Fibroblast of skin of right quadriceps (primary cell): ENCODE data around the gene PROX1.
A peak's percentile ranks its signal among the peaks of the same experiment; 100 is the strongest.

Experiments used
- DNase-seq: peaks from one replicate; pipeline ENCODE4 v3.0.0-alpha.2; 2013

The PROX1 gene, protein sequence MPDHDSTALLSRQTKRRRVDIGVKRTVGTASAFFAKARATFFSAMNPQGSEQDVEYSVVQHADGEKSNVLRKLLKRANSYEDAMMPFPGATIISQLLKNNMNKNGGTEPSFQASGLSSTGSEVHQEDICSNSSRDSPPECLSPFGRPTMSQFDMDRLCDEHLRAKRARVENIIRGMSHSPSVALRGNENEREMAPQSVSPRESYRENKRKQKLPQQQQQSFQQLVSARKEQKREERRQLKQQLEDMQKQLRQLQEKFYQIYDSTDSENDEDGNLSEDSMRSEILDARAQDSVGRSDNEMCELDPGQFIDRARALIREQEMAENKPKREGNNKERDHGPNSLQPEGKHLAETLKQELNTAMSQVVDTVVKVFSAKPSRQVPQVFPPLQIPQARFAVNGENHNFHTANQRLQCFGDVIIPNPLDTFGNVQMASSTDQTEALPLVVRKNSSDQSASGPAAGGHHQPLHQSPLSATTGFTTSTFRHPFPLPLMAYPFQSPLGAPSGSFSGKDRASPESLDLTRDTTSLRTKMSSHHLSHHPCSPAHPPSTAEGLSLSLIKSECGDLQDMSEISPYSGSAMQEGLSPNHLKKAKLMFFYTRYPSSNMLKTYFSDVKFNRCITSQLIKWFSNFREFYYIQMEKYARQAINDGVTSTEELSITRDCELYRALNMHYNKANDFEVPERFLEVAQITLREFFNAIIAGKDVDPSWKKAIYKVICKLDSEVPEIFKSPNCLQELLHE

DNA sequence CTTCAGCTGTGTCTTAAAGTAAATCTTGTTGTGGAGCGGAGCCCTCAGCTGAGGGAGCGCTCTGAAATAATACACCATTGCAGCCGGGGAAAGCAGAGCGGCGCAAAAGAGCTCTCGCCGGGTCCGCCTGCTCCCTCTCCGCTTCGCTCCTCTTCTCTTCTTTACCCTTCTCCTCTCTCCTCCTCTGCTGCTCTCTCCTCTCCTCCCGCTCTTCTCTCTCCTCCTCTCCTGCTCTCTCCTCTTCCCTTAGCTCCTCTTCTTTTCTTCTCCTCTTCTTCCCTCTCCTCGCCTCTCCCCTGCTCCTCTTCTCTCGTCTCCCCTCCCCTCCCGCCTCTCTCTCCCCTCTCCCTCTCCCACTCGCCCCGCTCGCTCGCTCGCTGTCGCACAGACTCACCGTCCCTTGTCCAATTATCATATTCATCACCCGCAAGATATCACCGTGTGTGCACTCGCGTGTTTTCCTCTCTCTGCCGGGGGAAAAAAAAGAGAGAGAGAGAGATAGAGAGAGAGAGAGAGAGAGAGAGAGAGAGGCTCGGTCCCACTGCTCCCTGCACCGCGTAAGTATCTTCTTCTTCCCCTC, at the start of gene PROX1:
Gene PROX1 (plus strand): TSS at position 47 of the 580 bp plus-strand sequence. CDS start 8,563 bp downstream, outside the sequence.
- peak; percentile 88 for DNase-seq

DNA sequence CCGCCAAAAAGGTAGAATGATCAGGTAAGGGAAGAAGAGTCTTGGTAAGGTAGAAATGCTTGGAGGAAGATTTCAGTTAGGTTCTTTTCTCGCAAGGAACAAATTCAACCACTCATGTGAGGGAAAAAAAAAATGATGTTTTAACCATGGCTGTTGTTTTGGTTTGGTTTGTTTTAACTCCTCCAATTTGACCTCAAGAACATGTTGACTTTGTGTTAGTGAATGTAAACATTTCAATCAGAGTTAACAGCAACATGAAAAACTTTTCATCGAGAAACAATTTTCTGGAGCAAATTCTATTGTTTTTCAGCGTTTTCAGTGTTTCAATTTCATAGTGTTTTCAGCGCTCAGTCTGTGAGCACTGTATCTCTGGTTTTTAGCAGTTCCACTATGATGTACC, 49.0 kb upstream of the PROX1 start:
- DNase-seq, result no peak

DNA sequence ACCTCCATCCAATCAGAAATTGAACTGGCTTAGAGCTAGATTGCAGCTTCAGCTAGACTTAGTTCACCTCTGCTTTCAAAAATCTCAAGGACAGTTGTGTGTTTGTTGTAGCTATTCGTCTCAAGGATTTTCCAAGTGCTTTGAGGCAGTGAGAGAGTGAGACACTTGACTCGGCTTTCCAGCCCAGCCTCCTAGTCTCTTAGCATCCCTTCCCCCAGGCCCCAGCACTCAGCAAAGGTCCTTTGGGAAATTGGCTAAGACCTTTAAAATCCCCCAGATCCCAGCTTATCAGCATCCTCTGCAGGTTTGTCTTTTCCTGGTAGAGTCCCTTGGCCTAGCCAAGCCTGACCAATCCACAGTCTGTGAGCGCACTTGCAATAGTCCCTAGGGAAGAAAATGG, 47.9 kb upstream of the PROX1 start:
- DNase-seq, result no peak

DNA sequence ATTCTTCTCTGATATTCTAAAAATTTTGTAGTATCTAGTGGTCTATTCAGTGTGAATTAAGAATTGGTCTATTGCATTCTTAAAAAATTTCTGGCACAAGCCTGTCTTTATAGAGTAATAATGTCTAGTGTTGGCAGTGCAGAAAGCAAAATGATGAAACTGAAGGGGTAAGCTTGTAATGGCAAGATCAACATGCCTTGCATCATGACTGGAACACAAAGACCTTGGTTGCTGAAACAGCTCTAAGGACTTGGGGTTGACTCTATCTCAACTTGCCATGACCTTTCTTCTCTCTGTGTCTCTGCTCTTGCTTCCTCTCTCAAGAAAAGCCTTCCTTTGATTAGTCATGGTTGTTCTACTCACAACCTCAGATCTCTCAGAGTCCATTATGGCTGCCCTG, 46.8 kb upstream of the PROX1 start:
- no peak for DNase-seq

DNA sequence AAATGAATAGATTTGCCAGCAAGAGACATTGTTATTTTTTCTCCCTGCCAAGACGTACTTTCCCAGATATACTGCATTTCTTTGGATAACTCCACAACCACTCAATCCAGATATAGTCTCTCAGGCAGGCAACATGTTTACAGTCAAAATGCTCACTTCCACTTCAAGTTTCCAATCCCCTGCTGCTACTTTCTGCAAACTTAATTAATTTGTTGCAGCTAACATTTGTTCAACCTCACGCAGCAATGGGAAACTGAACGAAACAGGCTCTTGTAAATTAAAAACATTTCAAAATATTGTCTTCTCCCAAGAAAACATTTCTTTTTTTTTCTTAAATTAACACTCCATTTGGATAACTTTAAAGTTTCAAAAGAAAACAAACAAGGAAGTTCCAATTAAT, 45.7 kb upstream of the PROX1 start:
- no peak for DNase-seq

DNA sequence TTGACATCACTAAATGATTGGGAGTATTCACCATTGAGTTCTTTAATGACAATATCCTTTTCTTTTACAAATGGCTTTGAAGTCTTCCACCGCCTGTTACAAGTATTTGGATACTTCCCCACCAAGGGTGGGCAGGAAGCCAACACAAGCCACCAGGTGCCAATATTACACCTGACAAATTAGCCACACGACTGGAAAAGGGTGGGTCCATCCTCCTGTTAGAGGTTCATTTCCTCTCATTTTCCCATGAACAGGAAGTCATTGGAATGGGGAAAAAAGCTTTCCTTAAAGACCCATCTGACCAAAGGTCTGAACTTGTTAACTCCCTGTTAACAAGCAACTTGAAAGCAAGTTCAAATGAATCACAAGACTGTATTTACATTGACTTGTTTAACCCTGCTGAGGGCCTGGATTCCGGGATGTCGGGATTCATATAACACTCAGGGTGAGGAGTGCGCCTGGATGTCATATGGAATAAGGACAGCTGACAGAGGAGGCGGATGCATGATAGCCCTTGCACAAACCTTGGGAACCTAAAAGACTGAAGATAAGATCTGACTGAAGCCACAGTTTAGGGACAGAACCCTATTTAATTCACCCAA, 40.5 kb upstream of the PROX1 start:
- no peak for DNase-seq

DNA sequence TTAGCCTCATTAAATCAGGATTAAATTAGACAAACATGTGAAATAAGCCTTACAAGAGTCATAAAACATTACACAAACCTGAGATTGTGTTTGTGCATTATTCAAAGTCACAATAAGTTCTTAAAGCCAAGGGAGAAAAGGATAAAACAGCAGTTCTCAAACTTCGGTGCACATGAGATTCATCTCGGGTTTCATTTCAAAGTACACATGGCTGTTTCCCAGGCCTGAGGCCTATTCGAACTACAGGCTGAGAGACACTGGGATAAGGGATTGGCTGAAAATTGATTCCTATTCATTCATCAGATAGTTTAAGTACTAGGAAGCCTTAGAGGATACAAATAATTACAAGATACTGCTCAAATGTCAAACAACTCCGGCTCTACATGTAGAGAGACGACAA, 35.9 kb upstream of the PROX1 start:
- DNase-seq, result no peak

DNA sequence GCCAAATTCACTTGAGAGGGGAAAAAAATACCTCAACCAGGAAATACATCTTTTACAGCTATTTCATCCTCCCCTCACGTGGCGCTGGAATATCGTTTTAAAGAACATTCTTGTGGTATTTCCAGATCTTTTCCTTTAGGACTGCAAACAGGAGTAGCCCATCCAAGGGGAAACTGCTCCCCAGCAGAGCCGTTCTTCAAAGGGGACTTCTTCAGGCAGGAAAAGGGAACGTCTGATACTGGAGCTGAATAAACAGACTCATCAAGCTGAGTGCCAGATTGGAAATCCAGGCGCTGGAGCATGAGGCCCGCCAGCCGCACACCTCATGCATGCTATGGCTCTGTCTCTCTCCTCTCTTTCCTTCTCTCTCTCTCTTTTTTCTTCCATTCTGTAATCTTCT, 34.0 kb upstream of the PROX1 start:
- DNase-seq, result no peak

DNA sequence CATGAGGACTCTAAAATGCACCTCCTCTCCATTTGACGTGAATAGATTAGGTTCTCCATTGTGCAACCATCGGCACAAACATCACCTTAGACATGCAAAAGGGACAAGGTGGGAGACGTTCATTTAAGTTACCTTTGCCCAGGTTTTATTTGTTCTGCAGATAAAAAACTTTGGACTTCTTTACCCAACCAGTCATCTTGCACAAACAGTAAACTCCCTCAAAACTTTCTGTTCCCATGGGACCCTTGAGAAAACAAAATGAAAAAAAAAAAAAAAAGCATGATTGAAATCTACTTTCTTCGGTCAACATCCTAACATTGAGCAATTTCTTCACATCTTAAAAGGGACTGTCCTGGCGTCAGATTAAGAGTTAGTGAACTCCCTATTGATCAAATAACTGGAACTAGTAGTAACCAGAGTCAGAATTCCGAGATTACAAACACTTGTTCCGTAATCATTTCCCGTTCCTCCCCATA, 31.4 kb upstream of the PROX1 start:
- DNase-seq, result no peak

DNA sequence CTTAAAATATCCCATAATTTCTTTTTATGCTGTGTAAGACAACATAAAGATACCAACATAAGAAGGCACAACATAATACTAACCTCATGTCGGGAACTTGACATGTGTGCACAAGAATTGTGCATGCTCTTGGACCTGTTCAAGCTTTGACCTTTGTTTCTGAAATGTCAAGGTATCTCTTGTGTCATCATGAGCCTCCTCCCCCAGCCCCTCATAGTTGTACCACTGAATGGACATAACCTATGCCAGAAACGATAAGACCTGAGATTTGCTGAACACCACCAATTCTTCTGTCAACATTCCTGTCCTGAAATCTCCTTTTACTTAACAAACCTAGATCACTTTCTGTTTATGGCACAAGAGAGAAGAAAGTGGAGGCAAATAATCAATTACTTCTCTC, 29.4 kb upstream of the PROX1 start:
- DNase-seq, result no peak

DNA sequence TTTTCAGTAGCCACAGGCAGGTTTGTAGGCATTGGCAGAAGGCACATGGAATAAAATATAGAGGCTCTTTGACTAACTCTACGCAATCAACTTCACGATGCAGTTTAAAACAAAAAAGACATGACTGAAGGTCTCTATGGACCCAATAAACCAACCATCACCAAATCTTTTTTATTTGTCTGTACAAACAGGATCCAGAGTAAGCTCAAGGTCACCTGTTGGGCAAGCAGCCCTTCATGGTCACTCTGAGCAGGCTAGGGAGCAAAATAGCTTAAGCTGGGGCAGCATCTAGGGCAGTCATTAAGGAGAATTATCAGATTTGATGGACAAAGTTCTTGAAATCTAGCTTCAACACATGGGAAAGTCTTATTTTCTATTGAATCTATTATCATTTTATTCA, 26.8 kb upstream of the PROX1 start:
- no peak for DNase-seq

DNA sequence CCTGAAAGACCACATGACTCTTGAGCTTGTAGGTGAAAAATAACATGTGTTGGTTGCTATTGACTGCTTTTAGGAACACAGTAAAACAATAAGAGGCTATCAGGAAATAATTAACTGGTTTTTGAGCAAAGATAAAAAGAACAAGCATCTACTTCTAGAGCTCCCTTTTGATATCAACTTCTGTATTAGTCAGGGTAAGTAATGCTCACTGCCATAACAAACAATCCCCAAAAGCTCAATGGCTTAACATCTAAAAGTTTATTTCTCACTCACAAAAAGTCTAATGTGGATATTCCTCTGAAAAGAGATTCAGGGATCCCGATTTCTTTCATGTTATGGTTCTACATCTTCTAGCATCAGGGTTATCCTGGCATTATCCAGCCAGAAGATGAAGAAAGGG, 25.3 kb upstream of the PROX1 start:
- no peak for DNase-seq

DNA sequence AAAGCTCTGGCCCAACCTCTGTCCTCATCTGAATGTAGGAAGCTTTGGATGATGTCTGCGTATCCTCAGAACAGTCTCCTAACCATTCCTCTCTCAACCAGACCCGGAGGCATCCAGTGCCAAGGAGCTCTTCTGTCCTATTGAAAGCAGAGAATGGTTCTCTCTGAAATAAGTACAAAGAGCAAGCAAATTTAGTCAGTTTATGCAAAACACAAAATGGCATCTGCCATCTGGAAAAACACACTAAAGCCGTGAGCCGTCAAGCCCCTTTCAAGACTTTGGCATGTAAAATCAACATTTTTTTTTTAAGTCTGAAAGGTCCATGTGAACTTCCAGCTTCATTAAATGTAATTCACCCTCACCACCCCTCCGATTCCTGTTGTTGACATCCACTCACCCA, 21.7 kb upstream of the PROX1 start:
- DNase-seq, result no peak

DNA sequence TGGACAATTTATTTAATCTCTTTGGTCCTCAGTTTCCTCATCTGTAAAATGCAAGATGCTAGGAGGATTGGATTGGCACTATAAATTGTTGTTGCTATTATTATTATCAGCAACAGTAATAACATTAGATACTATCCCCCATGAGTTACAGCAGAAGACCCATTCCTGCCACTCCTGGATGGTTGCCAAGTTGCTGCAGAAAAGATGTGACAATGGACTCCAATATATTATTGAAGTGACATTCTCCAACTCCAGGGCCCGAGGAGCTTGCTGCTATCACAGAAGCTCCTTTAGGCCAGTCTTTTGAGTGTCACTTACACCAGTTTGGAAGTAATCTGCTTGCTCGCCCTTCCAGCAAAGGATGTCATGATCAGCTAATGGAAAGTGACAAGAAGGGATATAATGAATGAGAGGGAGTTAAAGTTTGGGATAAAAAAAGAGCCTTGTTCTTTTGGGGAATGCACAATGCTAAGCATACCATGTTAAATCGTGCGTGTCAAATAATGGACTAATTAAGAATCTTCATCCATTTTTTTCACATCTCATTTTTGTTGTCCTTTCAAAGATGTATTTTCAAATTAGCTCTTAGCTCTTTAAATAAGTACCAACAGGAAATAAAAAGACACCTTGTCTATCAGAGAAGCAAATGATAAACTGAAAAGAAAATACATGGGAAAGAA, 19.5 kb upstream of the PROX1 start:
- DNase-seq, result no peak

DNA sequence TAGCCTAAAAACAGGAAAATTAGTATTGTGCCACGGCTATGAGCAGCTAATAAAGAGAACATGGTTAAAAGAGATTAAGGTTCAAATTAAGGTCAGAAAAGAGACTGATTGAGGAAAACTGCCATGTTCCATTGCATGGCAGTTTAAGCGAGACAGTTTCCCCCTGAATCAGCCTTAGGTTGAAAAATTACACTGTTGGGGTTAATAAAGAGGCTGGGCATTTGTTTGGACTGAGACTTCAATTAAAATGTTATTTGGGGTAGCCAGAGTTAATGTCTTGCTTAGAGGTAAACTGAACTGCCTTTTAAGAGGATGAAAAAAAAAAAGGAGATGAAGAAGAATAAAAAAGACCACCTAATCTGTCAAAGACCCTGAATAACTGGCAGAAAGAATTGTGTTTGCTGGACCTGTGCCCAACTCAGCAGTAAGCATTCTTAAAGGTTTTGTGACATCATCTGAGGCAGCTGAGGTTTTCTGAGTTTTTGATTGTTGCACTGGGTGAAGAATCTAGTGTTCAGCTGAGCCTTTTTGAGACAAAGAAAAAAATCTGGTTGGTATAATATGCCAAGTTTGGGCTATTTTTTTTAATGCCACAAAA, 17.7 kb upstream of the PROX1 start:
- no peak for DNase-seq

DNA sequence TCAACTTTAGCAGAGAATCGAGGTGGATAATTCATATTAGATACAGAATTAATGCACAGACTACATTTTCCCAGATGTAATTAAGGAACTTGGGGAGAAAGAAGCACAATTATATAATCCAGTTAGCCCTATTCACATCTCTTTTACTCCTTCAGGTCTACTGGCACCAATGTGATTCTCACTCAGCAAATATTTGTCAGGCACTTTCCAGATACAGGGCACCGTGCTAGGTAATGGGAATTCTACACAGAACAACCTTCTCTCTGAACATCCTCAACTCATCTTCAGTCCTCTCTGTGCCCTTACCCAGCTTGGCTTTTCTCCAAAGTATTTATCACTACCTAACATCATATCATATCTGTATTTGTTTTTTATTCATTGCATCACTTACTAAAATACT, 15.6 kb upstream of the PROX1 start:
- DNase-seq, result no peak

DNA sequence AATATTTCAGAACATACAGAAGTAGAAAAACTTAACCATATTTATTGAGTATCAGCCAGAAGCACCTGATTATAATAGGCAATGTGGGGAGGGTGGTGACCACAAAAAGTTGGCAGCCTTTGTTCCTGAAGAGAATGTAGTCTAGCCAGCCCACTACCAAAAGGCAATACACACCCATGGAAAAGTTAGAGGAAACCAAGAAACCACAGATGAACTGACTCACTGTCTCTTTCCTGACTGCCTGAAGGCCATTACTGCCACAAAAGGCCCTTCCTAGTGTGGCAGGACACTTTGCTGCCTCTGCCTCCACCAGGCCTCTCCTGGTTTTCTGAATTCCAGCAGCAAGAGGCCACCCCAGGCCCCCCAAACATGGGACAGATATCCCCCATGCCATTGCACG, 14.6 kb upstream of the PROX1 start:
- DNase-seq, result no peak

DNA sequence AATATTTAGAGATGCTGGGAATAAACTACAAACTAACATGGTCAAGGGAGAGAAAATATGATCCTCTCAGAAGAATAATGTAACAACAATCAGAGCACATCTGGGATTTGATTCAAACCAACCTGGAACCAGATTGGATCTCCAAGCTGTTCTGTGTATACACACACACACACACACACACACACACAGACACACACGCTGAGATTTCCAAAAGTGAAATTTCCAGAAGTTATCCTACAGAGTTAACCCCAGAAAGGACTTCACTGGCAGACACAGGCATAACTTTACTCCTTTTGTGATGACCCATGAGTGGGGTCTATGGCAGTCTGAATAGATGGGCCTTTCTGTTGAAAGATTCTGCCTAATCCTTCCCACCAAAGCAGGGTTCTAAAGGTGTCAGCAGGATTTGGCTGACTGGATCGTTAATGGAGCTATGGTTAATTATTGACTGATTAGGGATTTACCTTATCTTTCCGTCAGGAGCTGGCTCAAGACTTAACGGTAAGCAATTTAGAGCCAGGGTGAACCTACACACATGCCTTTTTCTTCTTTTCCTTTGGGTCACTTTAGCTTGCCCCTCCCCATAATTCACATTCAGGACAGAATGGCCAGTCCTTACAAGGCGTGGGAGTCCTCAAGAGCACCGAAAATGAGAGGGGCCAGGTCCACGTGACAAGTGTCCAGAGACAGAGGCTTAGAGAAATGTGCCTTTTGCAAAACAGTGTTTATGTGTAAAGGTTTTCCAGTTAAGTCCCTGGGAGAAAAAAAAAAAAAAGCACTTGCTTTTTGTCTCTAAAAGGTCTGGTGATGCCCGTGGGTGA, 10.9 kb upstream of the PROX1 start:
- no peak for DNase-seq

DNA sequence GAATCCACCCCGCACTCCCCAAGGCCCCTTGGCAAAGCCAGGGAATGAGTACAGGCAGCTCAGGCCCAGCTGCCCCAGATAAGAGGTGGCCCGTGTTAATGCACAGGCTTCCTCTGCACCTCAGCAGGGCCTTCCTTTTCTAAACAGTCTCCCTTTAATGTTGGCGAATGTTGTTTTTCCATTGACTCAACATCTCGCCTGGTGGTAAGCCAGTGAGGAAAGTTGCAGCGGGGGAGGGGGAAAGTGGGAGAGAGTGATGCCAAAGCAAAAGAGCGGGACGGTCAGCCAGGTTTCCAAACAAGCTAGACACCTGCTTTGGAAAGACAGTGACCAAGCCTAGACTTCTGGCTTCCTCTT, 10.3 kb upstream of the PROX1 start:
- DNase-seq, result no peak

DNA sequence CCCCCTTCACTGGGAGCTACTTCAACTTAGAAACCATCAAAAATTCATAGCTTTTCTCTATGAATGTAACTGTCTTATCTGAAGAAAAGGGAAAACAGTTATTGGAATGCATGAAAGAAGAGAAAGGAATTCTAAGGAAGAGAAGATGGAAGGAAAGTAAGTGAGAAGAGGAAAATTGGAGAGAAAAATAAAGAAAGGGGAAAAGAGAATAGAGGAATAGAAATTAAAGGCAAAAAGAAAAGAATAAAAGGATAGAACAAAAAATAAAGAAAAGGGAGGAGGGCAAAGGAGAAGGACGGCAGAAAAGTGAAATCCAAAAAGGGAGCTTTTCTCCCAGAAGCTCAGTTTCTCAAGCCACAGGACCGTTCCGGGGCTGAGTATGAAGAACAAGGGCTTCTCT, 9.9 kb upstream of the PROX1 start:
- DNase-seq, result no peak

DNA sequence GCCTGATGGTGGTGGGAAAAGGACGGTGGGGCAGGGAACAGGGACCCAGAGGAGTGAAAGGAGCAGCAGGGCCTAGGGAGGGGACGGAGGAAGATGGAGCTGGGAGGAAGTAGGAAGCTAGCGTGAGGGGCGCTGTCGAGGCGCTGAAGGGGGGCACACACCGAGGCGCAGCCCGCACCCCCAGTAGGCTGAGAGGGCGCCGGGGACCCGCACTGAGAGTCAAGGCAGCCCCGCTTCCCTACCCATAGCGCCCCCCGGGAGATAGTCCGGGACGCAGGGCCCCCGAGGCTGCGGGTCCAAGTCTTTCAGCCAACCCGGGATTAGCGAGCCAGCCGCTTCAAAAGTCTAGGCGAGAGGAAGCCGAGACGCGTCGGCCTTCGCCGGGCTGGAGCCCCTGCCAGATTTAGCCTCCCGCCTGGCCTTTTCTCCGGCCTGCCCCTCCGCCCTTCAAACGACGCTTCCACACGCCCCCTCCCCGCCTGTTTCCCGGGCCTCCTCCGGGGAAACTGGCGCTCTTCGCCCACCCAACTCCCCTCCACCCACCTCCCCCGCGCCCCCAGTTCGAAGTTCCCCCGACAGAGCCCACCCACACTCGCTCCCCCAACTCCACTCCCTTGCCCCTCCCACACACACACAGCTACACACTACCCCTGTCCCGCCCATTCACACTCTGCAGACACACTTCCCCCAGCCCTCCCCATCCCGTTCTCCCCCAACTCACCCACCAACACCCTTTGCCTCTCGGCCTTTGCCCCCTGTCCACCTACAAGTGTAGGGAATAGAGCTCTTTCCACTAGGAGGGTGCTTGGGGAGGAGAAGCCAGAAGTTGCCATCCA, 7.8 kb upstream of the PROX1 start:
- DNase-seq, result no peak
